Transverse colon (tissue), 4 donors: ENCODE results near the gene ZNF264.

Experiments used
- EP300 ChIP-seq: sonication (generic); formaldehyde crosslinking; IDR thresholded peaks from one replicate; pipeline ENCODE4 v1.6.1; 2017; ENCODE audit warnings: antibody characterized with exemption, low read depth
- POLR2A ChIP-seq: fragments of 450-650 bp; IDR thresholded peaks from one replicate; pipeline ENCODE4 v1.6.1; 2016; ENCODE audit warnings: antibody characterized with exemption, mild to moderate bottlenecking, moderate library complexity
- POLR2AphosphoS5 ChIP-seq, 3 donors: sonication (generic); formaldehyde crosslinking; IDR thresholded peaks; one replicate each; pipeline ENCODE4 v1.6.1; 2016; ENCODE audit warnings: antibody characterized with exemption in 3 of 3
- TF ChIP-seq, protein P1 (sequence below), 5 experiments: fragments of 200-600 bp in 3 of 5; fragments of 450-650 bp in 2 of 5; sonication (generic) in 3 of 5; IDR thresholded peaks; 1 replicate in 2 of 5; 2 replicates in 3 of 5; pipeline ENCODE4 v1.5.1; 2016 to 2017; ENCODE audit warnings: antibody characterized with exemption in 5 of 5, inconsistent platforms in 3 of 5, mild to moderate bottlenecking in 2 of 5, moderate library complexity in 1 of 5

DNA sequence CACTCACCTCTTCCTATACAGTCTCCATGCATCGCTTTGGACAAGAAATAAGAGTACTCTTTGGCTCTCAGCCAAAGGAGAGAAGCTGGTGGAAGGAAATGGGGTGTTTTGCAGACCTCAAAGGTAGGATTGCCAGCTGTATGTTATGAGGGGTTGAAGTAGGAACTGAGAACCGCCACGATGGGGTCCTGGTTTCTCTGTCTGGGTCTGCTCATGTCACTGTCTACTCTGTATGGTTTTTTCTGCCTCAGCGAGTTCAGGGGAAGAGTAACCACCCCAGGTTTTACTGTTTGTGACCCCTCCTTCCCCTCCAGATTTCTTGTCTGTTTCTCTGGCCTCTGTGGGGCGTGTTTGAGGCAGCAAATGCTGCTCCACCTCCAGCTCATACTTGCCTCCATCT lies 53.2 kb downstream of the ZNF264 start:
- TF ChIP-seq EP300: no peak
- TF ChIP-seq, protein P1, sequence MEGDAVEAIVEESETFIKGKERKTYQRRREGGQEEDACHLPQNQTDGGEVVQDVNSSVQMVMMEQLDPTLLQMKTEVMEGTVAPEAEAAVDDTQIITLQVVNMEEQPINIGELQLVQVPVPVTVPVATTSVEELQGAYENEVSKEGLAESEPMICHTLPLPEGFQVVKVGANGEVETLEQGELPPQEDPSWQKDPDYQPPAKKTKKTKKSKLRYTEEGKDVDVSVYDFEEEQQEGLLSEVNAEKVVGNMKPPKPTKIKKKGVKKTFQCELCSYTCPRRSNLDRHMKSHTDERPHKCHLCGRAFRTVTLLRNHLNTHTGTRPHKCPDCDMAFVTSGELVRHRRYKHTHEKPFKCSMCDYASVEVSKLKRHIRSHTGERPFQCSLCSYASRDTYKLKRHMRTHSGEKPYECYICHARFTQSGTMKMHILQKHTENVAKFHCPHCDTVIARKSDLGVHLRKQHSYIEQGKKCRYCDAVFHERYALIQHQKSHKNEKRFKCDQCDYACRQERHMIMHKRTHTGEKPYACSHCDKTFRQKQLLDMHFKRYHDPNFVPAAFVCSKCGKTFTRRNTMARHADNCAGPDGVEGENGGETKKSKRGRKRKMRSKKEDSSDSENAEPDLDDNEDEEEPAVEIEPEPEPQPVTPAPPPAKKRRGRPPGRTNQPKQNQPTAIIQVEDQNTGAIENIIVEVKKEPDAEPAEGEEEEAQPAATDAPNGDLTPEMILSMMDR (IDR thresholded peaks at IDR 0.05): no peak
- TF ChIP-seq POLR2A: no peak
- no peak for TF ChIP-seq POLR2AphosphoS5 (IDR thresholded peaks at IDR 0.05)
